Measurements from ENCODE around the gene MAN2B2. TPM values are rescaled to one million over a fixed set of nuclear protein-coding genes. Genes with fewer than 3 reads are reported as not detected.

MAN2B2 gene
- total RNA-seq, 1 experiment from 2014 or later, result 27.8 TPM

DNA sequence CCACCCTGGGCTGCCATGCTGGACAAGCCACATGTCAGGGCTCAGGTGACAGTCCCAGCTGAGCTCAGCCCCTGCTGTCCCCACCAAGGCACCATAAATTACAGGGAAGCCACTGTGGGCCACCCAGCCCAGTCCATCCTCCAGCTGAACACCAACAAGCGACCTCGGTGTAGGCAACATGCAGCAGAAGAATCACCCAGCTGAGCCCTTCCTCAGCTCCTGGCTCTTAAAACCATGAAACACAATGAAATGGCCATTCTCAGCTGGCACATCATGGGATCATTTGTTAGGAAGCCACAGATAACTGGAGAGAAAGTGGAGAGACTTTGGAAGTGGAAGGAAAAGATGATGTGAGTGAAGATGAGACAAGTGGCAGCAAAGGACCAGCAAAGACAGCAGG lies 23.3 kb upstream of the MAN2B2 start:
- no peaks in the 10 kb centered on the region for H3K79me2 ChIP-seq (ENCODE audit: low read depth)
- no peak overlapping the region for H3K4me3 ChIP-seq
- H3K4me1 ChIP-seq (replicated peaks; ENCODE audit: insufficient read depth), result peaks cover 7% of the 10 kb centered on the region; the same call in 1 of the 2 replicates
- no peak overlapping the region for H2AFZ ChIP-seq
- TF ChIP-seq CTCF (conservative IDR thresholded peaks at IDR 0.05) (no peak), EZH2 (IDR thresholded peaks at IDR 0.05; ENCODE audit: low read depth) (no peak)
- H3K9me2 ChIP-seq (ENCODE audit: insufficient read depth), result no peaks in the 10 kb centered on the region
- CTCF ChIA-PET, result no interaction called here
- H3K9me3 ChIP-seq (ENCODE audit: insufficient read depth, low read depth), result no peaks in the 10 kb centered on the region
- BruUV-seq (replicated peaks), result no TSS peak
- no peak overlapping the region for H3K4me2 ChIP-seq
- DNase-seq, result no peak
- H3K27me3 ChIP-seq (ENCODE audit: insufficient read depth, low read depth), result 0 out of 2 replicates have a peak, but pooled peaks cover 3% of the 10 kb centered on the region
- H3K36me3 ChIP-seq (ENCODE audit: low read depth), result no peaks in the 10 kb centered on the region
- H4K20me1 ChIP-seq (ENCODE audit: insufficient read depth), result no peaks in the 10 kb centered on the region
- intact Hi-C loops (cut with micrococcal nuclease; ENCODE audit: unreplicated experiment), result loop anchor here (10.0 kb wide), 1 partner anchor 323 kb away; no protein-coding TSS in a partner anchor
- H3F3A ChIP-seq (ENCODE audit: insufficient read depth, low read depth), result no peaks in the 10 kb centered on the region
- POLR2A ChIA-PET (ENCODE audit: unreplicated experiment), result no interaction called here
- H3K27ac ChIP-seq, result no peak overlapping the region

- ChIA-PET POLR2A (ENCODE audit: unreplicated experiment) (interaction anchor here (0.6 kb wide), 1 partner anchor 286 kb away, joined by 11 read pairs; the partner anchor contains the start of gene WFS1), CTCF (no interaction called here)
- Histone ChIP-seq H3K9me2 (ENCODE audit: insufficient read depth) (no peaks in the 10 kb centered on the region), H2AFZ (no peak overlapping the region), H4K20me1 (ENCODE audit: insufficient read depth) (no peaks in the 10 kb centered on the region), H3K4me3 (no peak overlapping the region), H3K36me3 (ENCODE audit: low read depth) (no peaks in the 10 kb centered on the region), H3K27ac (no peak overlapping the region), H3K27me3 (ENCODE audit: insufficient read depth, low read depth) (peaks cover 10% of the 10 kb centered on the region; the same call in 1 of the 2 replicates), H3K4me2 (no peak overlapping the region), H3F3A (ENCODE audit: insufficient read depth, low read depth) (no peaks in the 10 kb centered on the region), H3K9me3 (ENCODE audit: insufficient read depth, low read depth) (no peaks in the 10 kb centered on the region), H3K79me2 (ENCODE audit: low read depth) (no peaks in the 10 kb centered on the region), H3K4me1 (replicated peaks; ENCODE audit: insufficient read depth) (peaks cover 7% of the 10 kb centered on the region; the same call in 1 of the 2 replicates)
- no TSS peak for BruUV-seq (replicated peaks)
- DNase-seq, result no peak
- intact Hi-C loops (cut with micrococcal nuclease; ENCODE audit: unreplicated experiment), result loop anchor here (10.0 kb wide), 1 partner anchor 319 kb away; no protein-coding TSS in a partner anchor
- no peak for TF ChIP-seq EZH2 (IDR thresholded peaks at IDR 0.05; ENCODE audit: low read depth)
- no peak for TF ChIP-seq CTCF (conservative IDR thresholded peaks at IDR 0.05)
Observed at GRCh38 chr4:6555519-6555918, 19.5 kb upstream of the MAN2B2 start.

DNA sequence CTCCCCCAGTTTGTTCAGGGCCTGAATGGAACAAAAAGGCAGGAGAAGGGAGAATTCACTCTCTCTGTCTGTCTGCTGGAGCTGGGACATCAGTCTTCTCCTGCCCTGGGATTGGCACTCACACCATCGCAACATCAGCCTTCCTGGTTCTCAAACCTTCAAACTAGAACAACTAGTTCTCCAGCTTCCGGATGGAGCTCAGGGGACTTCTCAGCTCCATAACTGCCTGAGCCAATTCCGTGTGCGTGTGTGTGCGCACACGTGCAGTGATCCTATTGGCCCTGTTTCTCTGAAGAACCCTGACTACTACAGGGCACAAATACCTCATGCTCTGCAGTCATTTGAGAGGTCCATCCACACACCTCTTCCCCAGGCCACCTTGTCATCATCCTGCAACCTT lies 18.7 kb upstream of the MAN2B2 start:
- no peak overlapping the region for H3K4me2 ChIP-seq
- H3K9me3 ChIP-seq (ENCODE audit: insufficient read depth, low read depth), result no peaks in the 10 kb centered on the region
- H3K4me1 ChIP-seq (replicated peaks; ENCODE audit: insufficient read depth), result peaks cover 7% of the 10 kb centered on the region; the same call in 1 of the 2 replicates
- peak; percentile 34 to 64 for DNase-seq
- CTCF ChIA-PET, result no interaction called here
- no peaks in the 10 kb centered on the region for H3K9me2 ChIP-seq (ENCODE audit: insufficient read depth)
- no peak overlapping the region for H2AFZ ChIP-seq
- no peaks in the 10 kb centered on the region for H3F3A ChIP-seq (ENCODE audit: insufficient read depth, low read depth)
- POLR2A ChIA-PET (ENCODE audit: unreplicated experiment), result interaction anchor here (0.5 to 0.6 kb wide), 2 partner anchors 287 to 535 kb away, joined by 3 to 11 read pairs; partner anchors contain the start of gene WFS1
- H3K27me3 ChIP-seq (ENCODE audit: insufficient read depth, low read depth), result peaks cover 10% of the 10 kb centered on the region; the same call in 1 of the 2 replicates
- H4K20me1 ChIP-seq (ENCODE audit: insufficient read depth), result no peaks in the 10 kb centered on the region
- no peaks in the 10 kb centered on the region for H3K36me3 ChIP-seq (ENCODE audit: low read depth)
- H3K27ac ChIP-seq, result no peak overlapping the region
- H3K79me2 ChIP-seq (ENCODE audit: low read depth), result no peaks in the 10 kb centered on the region
- BruUV-seq (replicated peaks), result no TSS peak
- intact Hi-C loops (cut with micrococcal nuclease; ENCODE audit: unreplicated experiment), result loop anchor here (10.0 kb wide), 1 partner anchor 319 kb away; no protein-coding TSS in a partner anchor
- no peak overlapping the region for H3K4me3 ChIP-seq
- TF ChIP-seq CTCF (conservative IDR thresholded peaks at IDR 0.05), result no peak

Measured in PC-9 (cell line).